ENCODE data around the gene KLHL21. TPM values are rescaled to one million over a fixed set of nuclear protein-coding genes. Genes with fewer than 3 reads are reported as not detected.
"Not testable (repeated sequence)": the region's sequence is repeated elsewhere in the genome, so short reads cannot be mapped to it uniquely, and the experiment has no call there.

Gene KLHL21
- 12.4 and 18.3 TPM in 2 replicates for total RNA-seq

DNA sequence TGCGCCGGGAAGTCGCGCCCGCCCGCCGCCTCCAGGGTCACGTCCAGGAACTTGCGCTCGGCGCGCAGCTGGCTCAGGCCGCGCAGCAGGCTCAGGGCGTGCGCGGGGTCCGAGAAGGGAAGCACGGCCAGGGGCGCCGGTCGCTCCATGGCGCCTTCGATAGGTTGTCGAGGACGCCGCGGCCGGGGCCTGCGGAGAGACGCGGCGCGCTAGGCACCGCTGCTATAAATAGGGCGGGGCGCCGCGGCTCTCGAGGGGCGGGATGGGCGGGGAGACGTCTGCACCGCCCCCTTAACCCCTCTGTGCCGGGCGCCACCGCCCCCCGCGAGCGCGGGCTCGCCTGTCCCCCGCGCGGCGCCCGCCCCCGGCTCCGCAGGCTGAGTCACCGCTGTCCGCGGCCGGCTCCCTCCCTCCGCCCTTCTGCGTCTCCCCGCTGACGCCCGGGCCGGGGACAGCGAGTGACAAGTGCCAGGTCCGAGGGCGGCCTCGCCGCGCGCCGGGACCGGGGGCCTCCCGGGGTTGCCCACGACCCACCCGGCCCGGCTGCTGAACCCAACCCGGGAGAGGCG, at the start of gene KLHL21:
Gene KLHL21 (minus strand): TSS at position 201 of the 569 bp plus-strand sequence. CDS start 52 bp downstream, at position 149.
- DNase-seq (ENCODE audit: low read depth in 2 of 2), result peak; percentile 91 to 93

DNA sequence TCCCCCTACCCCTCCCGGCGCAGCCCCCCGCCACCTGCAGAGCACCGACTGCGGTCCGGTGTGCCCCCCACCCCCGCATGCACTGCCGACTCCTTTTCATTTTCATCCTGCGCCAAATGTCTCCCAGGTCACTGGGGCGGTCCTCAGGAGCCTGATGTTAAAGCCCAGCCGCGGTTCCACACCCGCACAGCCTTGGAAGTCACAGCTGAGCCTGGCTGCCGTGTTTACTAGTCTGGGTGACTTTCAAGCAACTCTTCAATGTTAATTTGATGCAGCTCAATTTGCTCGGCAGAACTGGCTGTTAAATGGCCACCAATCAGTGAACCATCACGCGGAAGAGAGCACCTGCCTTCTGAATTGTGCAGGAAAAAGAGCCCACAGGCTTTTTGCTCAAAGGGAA, 49.2 kb upstream of the KLHL21 start:
- no peak for DNase-seq (ENCODE audit: low read depth in 2 of 2)

GRCh38 chr1:6648556-6648955, 45.9 kb upstream of the KLHL21 start:
- DNase-seq (ENCODE audit: low read depth in 2 of 2), result no peak

DNA sequence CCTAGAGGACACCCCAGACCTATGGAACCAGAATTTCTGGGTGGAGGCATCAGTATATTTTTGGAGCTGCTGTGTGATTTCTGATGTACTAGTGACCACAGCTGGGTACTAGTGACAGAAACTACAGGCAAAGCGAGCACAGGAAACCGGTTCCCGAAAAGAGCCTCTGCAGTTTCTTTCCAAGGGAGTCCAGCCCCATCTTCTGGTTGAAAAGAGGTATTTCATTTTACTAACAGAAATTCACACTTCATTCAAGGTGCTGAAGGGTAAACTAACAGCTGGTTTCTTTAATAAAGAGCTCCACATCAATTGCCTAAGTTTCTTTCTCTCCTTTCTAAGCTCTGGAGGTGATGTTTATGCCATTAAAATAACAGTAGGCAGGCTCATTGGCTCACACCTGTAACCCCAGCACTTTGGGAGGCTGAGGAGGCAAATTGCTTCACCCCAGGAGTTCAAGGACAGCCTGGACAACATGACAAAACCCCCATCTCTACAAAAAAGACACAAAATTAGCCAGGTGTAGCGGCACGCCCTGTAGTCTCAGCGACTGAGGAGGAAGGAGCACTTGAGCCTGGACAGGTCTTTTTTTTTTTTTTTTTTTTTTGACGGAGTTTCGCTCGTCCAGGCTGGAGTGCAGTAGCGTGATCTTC, 44.0 kb upstream of the KLHL21 start:
- DNase-seq (ENCODE audit: low read depth in 2 of 2), result peak; percentile 66

GRCh38 chr1:6645018-6645417, 42.3 kb upstream of the KLHL21 start:
- no peak for DNase-seq (ENCODE audit: low read depth in 2 of 2)

GRCh38 chr1:6640867-6641266, 38.2 kb upstream of the KLHL21 start:
- not testable (repeated sequence) for DNase-seq (ENCODE audit: low read depth in 2 of 2)

DNA sequence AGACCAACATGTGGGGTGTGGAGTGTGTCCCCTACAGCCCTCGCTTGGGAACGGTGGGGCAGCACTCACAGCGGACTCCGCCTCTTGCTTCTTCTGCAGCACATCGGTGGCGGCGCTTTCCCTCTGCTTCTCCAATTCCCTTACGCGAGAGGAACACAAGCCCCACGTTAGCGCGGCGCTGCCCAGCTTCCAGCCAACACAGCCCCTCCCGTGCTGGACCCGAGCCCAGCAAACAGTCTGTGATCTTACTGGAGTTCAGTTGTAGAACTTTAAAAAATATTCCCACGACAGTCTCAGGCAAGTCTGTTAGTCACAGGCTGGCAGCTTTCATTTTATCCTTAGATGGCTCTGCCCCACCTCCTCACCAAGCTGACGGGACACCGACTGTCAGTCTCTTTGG, 35.6 kb upstream of the KLHL21 start:
- peak in 1 of 2 donors; percentile 31 for DNase-seq (ENCODE audit: low read depth in 2 of 2)

- DNase-seq (ENCODE audit: low read depth in 2 of 2), result no peak
Observed at GRCh38 chr1:6637770-6638169, 35.1 kb upstream of the KLHL21 start.

GRCh38 chr1:6636778-6637177, 34.1 kb upstream of the KLHL21 start:
- not testable (repeated sequence) for DNase-seq (ENCODE audit: low read depth in 2 of 2)

DNA sequence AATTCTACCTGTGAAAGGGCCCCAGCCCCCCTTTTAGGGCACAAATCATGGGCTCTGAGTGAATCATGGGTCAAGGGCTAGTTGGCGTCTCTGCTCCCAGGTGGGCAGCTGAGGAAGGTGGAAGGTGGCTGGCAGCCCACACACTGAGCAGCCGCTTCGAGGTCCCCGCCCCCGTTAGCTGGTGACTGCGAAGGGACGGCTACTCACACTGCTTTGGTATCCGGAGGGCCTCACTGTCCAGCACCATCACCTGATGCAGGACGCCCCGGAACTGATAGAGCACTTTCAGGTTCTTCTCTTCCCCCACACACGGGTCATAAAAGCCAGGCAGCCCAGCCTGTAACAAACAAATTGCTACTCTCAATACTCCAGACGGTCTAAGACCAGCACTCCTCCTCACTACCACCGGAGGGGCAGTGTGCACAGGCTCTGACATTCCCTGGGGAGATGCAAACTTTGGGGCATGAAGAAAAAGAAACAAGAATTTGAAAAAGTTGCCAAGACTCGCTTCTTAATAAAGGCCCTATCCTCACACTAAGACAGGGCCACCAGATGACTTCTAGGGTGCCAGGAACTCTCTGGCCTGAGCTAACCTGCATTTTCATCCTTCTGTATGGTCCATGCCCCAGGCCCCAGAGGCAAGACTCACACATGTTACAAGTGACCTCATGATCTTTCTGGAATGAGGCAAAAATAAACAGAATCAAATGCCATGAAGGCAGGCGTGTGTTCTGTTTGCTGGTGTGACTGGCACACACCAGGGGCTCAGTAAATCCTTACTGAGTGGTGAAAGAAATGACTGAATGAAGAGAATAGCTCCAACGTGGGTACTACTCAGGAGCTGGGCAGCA, 33.5 kb upstream of the KLHL21 start:
- no peak for DNase-seq (ENCODE audit: low read depth in 2 of 2)

DNA sequence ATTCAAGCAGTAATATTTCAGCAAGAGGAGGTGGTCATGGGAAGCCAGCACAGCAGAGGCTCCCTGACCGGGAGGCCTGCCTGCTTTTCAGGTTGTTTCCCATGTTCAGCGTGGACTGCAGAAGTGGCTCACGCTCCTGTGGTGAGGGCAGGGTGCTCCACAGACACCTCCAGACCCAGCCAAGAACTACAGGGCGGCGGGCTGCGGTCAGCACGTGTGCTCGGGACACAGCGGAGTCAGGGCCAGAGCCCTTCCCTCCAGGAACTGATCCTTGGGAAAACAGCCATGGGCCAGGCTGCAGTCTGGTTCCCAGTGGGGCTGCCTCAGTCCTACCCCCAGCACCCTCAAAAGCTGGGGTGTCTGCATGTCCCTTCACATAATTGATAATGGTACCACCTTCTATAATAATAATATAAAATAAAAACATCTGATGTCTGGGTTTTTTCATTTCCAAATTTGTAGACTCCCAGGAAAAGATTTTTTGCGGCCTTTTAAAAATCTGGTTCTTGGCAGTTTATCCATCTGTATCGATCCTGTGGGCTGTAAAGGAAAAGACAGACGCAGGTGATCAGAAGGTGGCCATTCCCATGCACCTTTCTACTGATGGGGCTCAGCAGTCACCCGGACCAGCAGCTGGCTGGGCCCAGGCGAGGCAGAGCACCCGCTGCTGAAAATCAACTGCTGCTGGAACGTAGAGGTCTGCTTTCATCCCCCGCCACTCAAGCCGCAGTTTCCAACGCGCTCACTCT, 32.7 kb upstream of the KLHL21 start:
- DNase-seq (ENCODE audit: low read depth in 2 of 2), result no peak

DNA sequence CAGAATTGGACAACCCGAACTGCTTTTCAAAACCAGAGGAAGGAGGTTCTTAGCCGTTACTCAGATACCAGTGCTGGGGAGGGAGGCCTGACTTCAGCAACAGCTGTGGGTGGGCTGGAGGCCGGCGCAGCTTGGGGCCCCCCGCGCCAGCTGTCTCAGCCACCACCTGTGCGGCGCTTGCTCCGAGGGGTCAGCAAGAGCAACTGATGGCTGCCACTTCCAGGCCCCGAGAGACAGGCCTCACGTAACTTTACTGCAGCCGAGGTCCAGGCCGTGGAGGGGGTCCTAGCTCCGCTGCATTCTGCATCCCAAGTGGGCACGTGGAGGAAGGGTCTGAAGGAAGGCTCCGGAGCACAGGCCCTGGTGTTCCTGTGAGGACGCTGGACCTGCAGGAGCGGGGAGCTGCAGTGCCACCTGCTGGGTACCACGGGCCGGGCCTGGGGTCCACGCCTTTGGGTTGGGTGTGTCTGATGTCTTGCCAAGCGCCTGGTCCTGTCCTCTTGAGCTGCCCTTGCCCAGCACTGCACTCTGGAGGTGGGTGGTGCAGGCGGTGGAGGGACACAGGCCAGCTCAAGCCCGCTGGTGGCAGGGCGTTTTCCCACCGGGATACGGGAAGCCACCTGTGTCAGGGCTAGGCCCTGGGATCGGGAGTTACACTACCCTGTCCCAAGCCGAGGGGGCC, 31.8 kb upstream of the KLHL21 start:
- DNase-seq (ENCODE audit: low read depth in 2 of 2), result peak; percentile 61 to 76

DNA sequence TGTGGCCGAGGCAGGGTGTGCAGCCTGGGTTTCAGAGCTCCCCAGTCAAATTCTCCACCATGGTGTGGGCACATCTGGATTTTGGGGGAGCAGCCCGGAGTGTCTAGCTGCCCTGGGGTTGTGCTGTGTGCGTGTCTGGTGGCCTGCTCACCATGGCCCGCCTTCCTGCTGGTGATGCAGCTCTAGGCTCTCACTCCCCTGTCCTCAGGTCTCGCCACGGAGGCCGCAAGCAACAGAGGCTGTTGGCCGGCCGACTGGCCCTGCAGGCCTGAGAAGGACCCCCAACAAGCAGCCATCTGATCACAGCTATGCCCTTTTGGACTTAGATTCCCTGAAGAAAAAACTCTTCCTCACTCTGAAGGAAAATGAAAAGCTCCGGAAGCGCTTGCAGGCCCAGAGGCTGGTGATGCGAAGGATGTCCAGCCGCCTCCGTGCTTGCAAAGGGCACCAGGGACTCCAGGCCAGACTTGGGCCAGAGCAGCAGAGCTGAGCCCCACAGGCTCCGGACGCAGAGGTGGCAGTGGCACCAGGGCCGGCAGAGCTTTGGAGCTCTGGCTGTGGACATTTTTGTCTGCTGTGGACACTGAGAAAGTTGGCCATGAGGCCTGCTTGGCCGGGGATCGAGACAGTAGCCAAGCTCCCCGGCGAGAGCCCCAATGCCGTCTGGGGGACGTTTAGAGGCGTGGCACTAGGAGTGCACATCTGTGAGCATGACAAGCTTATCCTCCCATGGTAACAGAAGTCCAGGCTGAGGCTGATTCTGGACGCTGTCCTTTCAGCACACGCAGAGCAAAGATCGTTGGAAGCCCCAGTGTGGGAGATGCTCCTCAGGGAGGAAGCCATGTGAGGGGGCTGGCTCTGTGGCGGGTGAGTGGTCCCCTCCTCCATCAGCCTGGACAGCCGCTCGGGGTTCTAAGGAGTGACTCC, 30.2 kb upstream of the KLHL21 start:
- no peak for DNase-seq (ENCODE audit: low read depth in 2 of 2)

DNA sequence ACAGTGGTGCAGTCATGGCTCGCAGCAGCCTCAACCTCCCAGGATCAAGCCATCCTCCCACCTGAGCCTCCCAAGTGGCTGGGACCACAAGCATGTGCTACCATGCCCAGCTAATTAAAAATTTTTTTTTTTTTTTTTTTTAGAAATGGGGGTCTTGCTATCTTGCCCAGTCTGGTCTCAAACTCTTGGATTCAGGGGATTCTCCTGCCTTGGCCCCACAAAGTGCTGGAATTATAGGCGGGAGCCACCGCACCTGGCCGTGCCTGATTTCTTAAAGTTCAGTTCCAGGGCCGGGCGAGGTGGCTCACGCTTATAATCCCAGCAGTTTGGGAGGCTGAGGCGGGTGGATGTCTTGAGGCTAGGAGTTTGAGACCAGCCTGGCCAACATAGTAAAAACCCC, 28.4 kb upstream of the KLHL21 start:
- DNase-seq (ENCODE audit: low read depth in 2 of 2), result no peak

DNA sequence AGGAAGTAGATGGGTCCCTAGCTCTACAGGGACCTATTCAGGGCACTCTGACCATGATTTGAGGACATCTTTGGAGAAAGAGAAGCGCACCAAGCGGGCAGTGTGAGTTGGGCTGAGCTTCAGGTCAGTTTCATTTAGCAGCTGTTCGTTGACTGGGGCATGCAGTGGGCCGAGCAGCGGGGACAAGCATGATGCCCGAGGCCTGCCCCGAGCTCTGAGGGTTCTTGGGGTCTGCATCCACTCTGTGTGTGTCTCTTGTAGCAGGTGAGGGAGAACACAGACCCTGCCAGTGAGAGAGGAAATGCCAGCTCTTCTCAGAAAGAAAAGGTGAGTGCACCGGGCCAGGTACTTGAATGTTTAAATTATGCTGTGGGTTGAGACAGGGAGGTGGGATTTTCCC, 27.4 kb upstream of the KLHL21 start:
- DNase-seq (ENCODE audit: low read depth in 2 of 2), result no peak

DNA sequence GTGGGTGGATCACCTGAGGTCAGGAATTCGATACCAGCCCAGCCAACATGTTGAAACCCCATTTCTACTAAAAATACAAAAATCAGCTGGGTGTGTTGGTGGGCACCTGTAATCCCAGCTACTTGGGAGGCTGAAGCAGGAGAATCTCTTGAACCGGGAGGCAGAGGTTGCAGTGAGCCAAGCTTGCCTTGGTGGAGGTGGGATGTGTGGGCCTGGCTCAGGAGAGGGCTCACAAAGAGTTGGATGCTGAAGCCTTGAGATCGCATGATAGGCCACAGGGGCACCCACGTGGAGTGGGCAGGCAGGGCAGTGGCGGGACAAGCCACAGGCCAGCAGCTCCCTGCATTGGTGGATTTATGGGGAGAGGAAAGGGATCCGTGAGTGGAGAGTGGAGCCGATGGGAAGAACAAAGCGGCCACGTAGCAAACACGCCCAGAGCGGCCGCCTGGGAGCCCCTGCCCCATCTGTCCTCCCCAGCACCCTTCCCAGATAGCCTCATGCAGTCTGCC, 26.4 kb upstream of the KLHL21 start:
- no peak for DNase-seq (ENCODE audit: low read depth in 2 of 2)

- DNase-seq (ENCODE audit: low read depth in 2 of 2), result no peak
Observed at GRCh38 chr1:6627841-6628545, 25.3 kb upstream of the KLHL21 start.

GRCh38 chr1:6627031-6627430, 24.4 kb upstream of the KLHL21 start:
- DNase-seq (ENCODE audit: low read depth in 2 of 2), result no peak

DNA sequence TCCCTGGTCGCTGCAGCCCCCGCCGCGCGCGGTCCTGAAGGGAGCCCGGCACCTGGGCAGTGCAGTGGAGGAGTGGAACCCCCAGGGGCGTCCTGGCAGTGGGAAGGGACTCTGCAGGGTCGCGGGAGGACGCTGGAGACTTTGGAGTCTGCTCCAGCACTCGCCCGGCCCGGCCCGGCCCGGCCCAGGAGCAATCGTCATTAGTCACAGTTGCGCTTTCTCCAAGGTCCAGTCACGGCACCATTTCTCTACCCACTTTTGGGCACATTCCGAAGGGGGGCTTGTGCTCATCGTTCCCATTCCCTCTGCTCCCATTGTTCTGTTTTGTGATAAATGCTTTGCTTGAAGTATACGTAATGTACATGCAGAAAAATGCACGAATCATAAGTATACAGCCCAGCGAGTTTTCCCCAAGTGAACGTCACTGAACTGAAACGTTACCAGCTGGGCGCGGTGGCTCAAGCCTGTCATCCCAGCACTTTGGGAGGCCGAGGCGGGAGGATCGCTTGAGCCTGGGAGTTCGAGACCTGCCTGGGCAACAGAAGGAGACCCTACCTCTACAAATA, 23.0 kb upstream of the KLHL21 start:
- DNase-seq (ENCODE audit: low read depth in 2 of 2), result peak; percentile 45 to 53

Data from lung microvascular endothelial cell (primary cell).